Tibial nerve (tissue), 4 donors: Measurements from ENCODE around the gene YIPF2. TPM values are rescaled to one million over a fixed set of nuclear protein-coding genes. Genes with fewer than 3 reads are reported as not detected.

ENCODE experiments used
- DNase-seq, 2 donors: peaks; one replicate each; pipeline ENCODE4 v3.0.0-alpha.2; 2019; ENCODE audit warnings: low spot score in 2 of 2
- H3K27ac ChIP-seq, 4 donors: fragments of 200-600 bp; sonication (generic) in 3 of 4; one replicate each; pipeline ENCODE4 v1.5.1; 2017 to 2019; ENCODE audit warnings: mild to moderate bottlenecking in 1 of 4
- H3K27me3 ChIP-seq, 2 donors: fragments of 200-600 bp; sonication (generic) in 1 of 2; one replicate each; pipeline versions ENCODE4 v1.5.1 to v1.6.0; 2017 to 2019
- H3K36me3 ChIP-seq, 3 donors: fragments of 200-600 bp; sonication (generic); one replicate each; pipeline ENCODE4 v1.5.1; 2018 to 2019
- H3K4me1 ChIP-seq, 4 donors: fragments of 200-600 bp; sonication (generic) in 3 of 4; one replicate each; pipeline ENCODE4 v1.5.1; 2017 to 2019
- H3K4me3 ChIP-seq, 4 donors: fragments of 200-600 bp; sonication (generic) in 3 of 4; one replicate each; pipeline ENCODE4 v1.5.1; 2017 to 2019; ENCODE audit warnings: mild to moderate bottlenecking in 1 of 4, moderate library complexity in 1 of 4
- H3K9me3 ChIP-seq, 4 donors: fragments of 200-600 bp; sonication (generic) in 3 of 4; one replicate each; pipeline ENCODE4 v1.5.1; 2017 to 2019
- EP300 ChIP-seq, 2 donors: sonication (generic); formaldehyde crosslinking; IDR thresholded peaks; one replicate each; pipeline ENCODE4 v1.6.1; 2017; ENCODE audit warnings: antibody characterized with exemption in 2 of 2, mild to moderate bottlenecking in 1 of 2
- POLR2A ChIP-seq, 2 donors: fragments of 450-650 bp; IDR thresholded peaks; one replicate each; pipeline ENCODE4 v1.6.1; 2017; ENCODE audit warnings: antibody characterized with exemption in 2 of 2, mild to moderate bottlenecking in 2 of 2, moderate library complexity in 2 of 2
- WGBS, 2 donors: methylation state at CpG; one replicate each; pipeline ENCODE4 v1.1.5; 2018; 5-methylcytosine and 5-hydroxymethylcytosine counted together
- total RNA-seq, 4 donors: library from RNA; depleted of rRNA; stranded (reverse); fragments of >200 nt; gene quantifications; one replicate each; pipeline ENCODE4 v1.1.0, GENCODE V29; 2016
- TF ChIP-seq, protein P1 (sequence below), 5 experiments: fragments of 200-600 bp in 3 of 5; fragments of 450-650 bp in 2 of 5; sonication (generic) in 3 of 5; IDR thresholded peaks; one replicate each; pipeline ENCODE4 v1.5.1; 2016 to 2019; ENCODE audit warnings: antibody characterized with exemption in 5 of 5, mild to moderate bottlenecking in 3 of 5, moderate library complexity in 2 of 5

The YIPF2 gene
- total RNA-seq: 10 to 100 TPM; 50.0 to 69.3 (median 56.4) TPM

DNA sequence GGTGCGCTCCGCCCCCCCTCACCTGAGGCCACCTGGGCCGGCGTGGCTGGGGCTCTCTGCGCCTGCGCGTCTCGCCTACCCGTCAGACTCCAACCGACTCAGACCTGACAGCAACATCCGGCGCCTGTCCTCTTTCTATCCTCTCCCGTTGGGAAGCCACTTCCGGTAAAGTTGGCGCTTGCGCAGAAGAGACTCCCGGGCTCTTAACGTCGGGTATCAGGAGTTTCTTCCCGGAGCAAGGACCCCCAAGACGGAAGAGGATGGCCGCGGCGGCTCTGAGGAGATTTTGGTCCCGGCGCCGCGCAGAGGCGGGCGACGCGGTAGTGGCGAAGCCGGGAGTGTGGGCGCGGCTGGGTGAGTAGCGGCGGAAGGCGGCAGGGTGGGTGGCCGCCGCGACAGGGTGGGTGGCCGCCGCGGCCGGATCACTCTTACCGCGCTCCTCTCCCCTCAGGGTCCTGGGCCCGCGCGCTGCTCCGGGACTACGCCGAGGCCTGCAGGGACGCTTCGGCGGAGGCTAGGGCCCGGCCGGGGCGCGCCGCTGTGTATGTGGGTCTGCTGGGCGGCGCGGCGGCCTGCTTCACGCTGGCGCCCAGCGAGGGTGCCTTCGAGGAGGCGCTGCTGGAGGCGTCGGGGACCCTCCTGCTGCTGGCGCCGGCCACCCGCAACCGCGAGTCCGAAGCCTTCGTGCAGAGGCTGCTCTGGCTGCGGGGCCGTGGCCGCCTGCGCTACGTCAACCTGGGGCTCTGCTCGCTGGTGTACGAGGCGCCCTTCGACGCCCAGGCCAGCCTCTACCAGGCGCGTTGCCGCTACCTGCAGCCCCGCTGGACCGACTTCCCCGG lies at the start of gene YIPF2, which contains the start of gene TIMM29:
TSS of gene YIPF2 (minus strand) at position 77 of the 839 bp plus-strand sequence. CDS start 229 bp downstream, outside the sequence.
TSS of gene TIMM29 (plus strand) at position 249 of the 839 bp plus-strand sequence. CDS start at position 261, 12 bp downstream.
- Histone ChIP-seq H3K36me3 (peaks cover 0 to 53% (median under 1%) of the 10 kb centered on the region in 3 donors), H3K4me3 (peak within 1 kb of the TSS; percentile 81 to 98 (median 93)), H3K27ac (peak within 1 kb of the TSS; percentile 81 to 94 (median 92)), H3K4me1 (peaks cover 0 to 38% (median 17%) of the 10 kb centered on the region in 4 donors), H3K27me3 (no peaks in the 10 kb centered on the region), H3K9me3 (no peaks in the 10 kb centered on the region)
- DNase-seq: peak; percentile 88 to 94
- TF ChIP-seq POLR2A (IDR thresholded peaks at IDR 0.05) (peak in 1 of 2 donors; percentile 79), EP300 (IDR thresholded peaks at IDR 0.05) (peak; percentile 88 to 91)
- TF ChIP-seq, protein P1, sequence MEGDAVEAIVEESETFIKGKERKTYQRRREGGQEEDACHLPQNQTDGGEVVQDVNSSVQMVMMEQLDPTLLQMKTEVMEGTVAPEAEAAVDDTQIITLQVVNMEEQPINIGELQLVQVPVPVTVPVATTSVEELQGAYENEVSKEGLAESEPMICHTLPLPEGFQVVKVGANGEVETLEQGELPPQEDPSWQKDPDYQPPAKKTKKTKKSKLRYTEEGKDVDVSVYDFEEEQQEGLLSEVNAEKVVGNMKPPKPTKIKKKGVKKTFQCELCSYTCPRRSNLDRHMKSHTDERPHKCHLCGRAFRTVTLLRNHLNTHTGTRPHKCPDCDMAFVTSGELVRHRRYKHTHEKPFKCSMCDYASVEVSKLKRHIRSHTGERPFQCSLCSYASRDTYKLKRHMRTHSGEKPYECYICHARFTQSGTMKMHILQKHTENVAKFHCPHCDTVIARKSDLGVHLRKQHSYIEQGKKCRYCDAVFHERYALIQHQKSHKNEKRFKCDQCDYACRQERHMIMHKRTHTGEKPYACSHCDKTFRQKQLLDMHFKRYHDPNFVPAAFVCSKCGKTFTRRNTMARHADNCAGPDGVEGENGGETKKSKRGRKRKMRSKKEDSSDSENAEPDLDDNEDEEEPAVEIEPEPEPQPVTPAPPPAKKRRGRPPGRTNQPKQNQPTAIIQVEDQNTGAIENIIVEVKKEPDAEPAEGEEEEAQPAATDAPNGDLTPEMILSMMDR (IDR thresholded peaks at IDR 0.05): peak in 1 of 5 experiments; percentile 22
- WGBS, 2 donors: 0 to 1% methylated on average over 11 to 22 of the region's 96 CpGs

DNA sequence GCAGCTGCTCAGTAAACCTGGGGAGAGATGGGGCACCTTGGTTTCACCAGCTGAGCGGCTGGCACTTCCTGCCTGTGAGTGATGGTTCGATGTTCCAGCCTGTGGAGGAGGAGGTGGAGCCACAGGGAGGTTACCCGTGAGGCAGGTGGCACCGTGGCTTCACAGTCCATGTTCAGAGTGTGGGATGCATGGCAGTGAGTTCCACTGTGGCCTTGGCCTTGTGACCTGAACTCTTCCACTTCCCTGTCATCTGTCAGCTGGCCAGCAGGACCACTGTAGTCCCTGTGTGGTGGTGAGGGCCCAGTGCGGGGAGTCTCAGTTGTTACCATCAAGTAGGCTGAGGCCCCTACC lies 49.3 kb upstream of the YIPF2 start:
- Histone ChIP-seq H3K27ac (no peak overlapping the region), H3K27me3 (no peaks in the 10 kb centered on the region), H3K4me1 (peaks cover 0 to 37% (median 21%) of the 10 kb centered on the region in 4 donors), H3K36me3 (peaks cover 0 to 2% (median 0%) of the 10 kb centered on the region in 3 donors), H3K9me3 (no peaks in the 10 kb centered on the region), H3K4me3 (no peak overlapping the region)
- WGBS, 2 donors: 87 to 91% methylated on average over 5 of the region's 5 CpGs
- DNase-seq: no peak
- TF ChIP-seq, protein P1 (IDR thresholded peaks at IDR 0.05): no peak
- TF ChIP-seq EP300 (IDR thresholded peaks at IDR 0.05) (no peak), POLR2A (IDR thresholded peaks at IDR 0.05) (no peak)

DNA sequence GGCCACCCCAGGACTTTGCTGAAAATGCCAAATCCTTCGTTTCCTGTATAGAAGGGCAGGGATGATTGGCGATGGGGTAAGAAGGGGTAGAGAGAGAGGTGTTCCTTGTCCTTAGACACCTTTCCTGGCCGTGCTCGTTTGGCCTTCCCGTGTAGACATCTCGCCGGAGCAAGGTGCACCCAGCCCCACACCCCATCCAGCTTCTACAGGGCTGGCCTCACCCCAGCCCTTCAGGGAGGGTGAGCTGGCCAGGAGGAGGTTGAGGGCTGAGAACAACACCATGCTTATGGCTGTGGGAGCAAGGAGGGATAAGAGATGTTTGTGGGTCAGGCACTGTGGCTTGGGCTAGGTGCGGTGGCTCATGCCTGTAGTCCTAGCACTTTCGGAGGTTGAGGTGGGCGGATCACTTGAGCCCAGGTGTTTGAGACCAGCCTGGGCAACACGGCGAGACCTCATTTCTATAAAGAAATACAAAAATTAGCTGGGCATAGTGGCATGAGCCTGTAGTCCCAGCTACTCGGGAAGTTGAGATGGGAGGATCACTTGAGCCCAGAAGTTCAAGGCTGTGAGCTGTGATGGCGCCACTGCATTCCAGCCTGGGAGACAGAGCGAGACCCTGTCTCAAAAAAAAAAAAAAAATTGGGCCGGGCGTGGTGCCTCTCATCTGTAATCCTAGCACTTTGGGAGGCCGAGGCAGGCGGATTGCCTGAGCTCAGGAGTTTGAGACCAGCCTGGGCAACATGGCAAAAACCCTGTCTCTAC lies 47.9 kb upstream of the YIPF2 start:
- Histone ChIP-seq H3K4me1 (peaks cover 0 to 37% (median 21%) of the 10 kb centered on the region in 4 donors), H3K9me3 (no peaks in the 10 kb centered on the region), H3K4me3 (peak overlapping the region in 1 of 4 donors; percentile 13), H3K27ac (peak overlapping the region; percentile 4 to 78 (median 68)), H3K36me3 (peaks cover 0 to 4% (median 0%) of the 10 kb centered on the region in 3 donors), H3K27me3 (no peaks in the 10 kb centered on the region)
- WGBS, 2 donors: 56 to 62% methylated on average over 19 of the region's 19 CpGs
- DNase-seq: no peak
- TF ChIP-seq EP300 (IDR thresholded peaks at IDR 0.05) (no peak), POLR2A (IDR thresholded peaks at IDR 0.05) (no peak)
- TF ChIP-seq, protein P1 (IDR thresholded peaks at IDR 0.05): no peak

DNA sequence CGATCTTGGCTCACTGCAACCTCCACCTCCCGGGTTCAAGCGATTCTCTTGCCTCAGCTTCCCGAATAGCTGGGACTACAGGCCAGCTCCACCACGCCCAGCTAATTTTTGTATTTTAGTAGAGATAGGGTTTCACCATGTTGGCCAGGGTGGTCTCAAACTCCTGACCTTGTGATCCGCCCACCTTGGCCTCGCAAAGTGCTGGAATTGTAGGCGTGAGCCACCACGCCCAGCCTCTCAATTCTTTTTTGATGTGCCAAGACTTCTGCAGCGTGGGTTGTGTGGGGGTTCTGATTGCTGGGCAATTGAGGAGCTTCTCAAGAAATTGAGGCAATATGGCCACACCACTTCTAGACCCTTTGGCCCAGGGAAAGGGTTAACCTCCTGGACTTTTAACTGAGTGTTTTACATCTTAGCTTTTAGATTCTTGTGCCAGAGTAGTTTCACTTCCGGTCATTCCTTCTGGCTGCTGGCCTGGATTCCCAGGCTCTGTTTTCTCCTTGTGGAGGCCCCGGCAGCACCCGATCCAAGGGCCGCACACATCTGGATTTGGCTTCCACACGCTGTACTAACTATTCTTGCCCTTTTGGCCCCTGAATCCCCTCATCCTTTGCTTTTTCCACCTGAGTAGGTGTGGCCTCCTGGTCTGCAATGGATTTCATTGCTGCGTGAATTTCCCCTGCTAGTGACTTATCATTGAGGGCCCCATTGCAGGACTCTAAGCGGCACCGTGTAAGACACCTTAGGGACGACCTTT lies 47.1 kb upstream of the YIPF2 start:
- no peak for TF ChIP-seq EP300 (IDR thresholded peaks at IDR 0.05)
- TF ChIP-seq, protein P1 (IDR thresholded peaks at IDR 0.05): no peak
- no peak for TF ChIP-seq POLR2A (IDR thresholded peaks at IDR 0.05)
- Histone ChIP-seq H3K36me3 (peaks cover 0 to 4% (median 0%) of the 10 kb centered on the region in 3 donors), H3K27me3 (no peaks in the 10 kb centered on the region), H3K4me3 (peak overlapping the region in 1 of 4 donors; percentile 13), H3K4me1 (peaks cover 0 to 39% (median 21%) of the 10 kb centered on the region in 4 donors), H3K9me3 (no peaks in the 10 kb centered on the region), H3K27ac (peak overlapping the region; percentile 4 to 78 (median 68))
- WGBS, 2 donors: 36 to 39% methylated on average over 19 of the region's 19 CpGs
- DNase-seq: peak in 1 of 2 donors; percentile 48
